ENCODE measurements around the gene CPD. TPM values are rescaled to one million over a fixed set of nuclear protein-coding genes. Genes with fewer than 3 reads are reported as not detected.

CPD gene
- total and polyA plus RNA-seq, 2 of the 13 experiments (the other 11 are each of a cell fraction or from before 2014, with no cell fraction given): 46.1 to 72.3 TPM

DNA sequence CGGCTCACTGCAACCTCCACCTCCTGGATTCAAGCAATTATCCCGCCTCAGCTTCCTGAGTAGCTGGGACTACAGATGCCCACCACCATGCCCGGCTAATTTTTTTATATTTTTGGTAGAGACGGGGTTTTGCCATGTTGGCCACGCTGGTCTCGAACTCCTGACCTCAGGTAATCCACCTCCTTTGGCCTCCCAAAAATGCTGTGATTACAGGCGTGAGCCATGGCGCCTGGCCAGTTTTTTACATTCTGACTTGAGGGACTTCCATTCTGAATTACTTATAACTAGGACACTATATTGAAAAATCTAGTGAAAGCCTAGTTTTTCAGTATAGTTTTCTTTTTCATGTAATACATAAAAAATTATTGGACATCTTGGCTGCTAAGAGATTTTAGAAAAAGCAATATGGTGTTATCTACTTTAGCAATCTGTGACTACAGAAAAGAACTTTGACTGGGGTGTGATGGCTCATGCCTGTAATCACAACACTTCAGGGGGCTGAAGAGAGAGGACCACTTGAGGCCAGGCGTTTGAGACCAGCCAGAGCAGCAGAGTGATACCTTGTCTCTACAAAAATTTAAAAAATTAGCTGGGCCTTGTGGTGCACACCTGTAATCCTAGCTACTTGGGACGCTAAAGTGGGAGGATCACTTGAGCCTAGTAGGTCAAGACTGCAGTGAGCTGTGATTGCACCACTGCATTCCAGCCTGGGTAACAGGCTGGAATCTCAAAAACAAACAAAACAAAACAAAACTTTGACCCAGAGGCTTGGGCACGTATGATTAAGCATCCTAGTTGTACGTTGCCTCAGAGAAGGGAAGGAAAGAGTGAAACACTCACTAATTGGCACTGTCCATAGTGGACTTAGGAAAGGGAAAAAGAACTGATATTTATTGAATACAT, 71.6 kb downstream of the CPD start (continued):
- TF ChIP-seq KDM1A (CRISPR knock-in tag; IDR thresholded peaks at IDR 0.05): peak; percentile 80
- TF ChIP-seq KDM2A (CRISPR knock-in tag; IDR thresholded peaks at IDR 0.05; ENCODE audit: borderline replicate concordance, low read depth): peak; percentile 60; the same call in 1 of the 2 replicates
- TF ChIP-seq, protein P1, sequence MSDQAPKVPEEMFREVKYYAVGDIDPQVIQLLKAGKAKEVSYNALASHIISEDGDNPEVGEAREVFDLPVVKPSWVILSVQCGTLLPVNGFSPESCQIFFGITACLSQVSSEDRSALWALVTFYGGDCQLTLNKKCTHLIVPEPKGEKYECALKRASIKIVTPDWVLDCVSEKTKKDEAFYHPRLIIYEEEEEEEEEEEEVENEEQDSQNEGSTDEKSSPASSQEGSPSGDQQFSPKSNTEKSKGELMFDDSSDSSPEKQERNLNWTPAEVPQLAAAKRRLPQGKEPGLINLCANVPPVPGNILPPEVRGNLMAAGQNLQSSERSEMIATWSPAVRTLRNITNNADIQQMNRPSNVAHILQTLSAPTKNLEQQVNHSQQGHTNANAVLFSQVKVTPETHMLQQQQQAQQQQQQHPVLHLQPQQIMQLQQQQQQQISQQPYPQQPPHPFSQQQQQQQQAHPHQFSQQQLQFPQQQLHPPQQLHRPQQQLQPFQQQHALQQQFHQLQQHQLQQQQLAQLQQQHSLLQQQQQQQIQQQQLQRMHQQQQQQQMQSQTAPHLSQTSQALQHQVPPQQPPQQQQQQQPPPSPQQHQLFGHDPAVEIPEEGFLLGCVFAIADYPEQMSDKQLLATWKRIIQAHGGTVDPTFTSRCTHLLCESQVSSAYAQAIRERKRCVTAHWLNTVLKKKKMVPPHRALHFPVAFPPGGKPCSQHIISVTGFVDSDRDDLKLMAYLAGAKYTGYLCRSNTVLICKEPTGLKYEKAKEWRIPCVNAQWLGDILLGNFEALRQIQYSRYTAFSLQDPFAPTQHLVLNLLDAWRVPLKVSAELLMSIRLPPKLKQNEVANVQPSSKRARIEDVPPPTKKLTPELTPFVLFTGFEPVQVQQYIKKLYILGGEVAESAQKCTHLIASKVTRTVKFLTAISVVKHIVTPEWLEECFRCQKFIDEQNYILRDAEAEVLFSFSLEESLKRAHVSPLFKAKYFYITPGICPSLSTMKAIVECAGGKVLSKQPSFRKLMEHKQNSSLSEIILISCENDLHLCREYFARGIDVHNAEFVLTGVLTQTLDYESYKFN (CRISPR knock-in tag; conservative IDR thresholded peaks at IDR 0.05): peak; percentile 91
- 0 out of 2 replicates have a peak, but pooled peaks have one; percentile 59 for TF ChIP-seq MEF2D (CRISPR knock-in tag; IDR thresholded peaks at IDR 0.05)
- TF ChIP-seq FOXJ3 (CRISPR knock-in tag; IDR thresholded peaks at IDR 0.05; ENCODE audit: borderline replicate concordance): peak; percentile 94; the same call in 1 of the 2 replicates
- TF ChIP-seq SUZ12 (IDR thresholded peaks at IDR 0.05; ENCODE audit: low read depth, low read length): no peak
- TF ChIP-seq HCFC1 (IDR thresholded peaks at IDR 0.05; ENCODE audit: low read depth, low read length): no peak
- TF ChIP-seq ATAD3A (CRISPR knock-in tag; IDR thresholded peaks at IDR 0.05): no peak
- TF ChIP-seq, protein P2, sequence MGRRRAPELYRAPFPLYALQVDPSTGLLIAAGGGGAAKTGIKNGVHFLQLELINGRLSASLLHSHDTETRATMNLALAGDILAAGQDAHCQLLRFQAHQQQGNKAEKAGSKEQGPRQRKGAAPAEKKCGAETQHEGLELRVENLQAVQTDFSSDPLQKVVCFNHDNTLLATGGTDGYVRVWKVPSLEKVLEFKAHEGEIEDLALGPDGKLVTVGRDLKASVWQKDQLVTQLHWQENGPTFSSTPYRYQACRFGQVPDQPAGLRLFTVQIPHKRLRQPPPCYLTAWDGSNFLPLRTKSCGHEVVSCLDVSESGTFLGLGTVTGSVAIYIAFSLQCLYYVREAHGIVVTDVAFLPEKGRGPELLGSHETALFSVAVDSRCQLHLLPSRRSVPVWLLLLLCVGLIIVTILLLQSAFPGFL (CRISPR knock-in tag; IDR thresholded peaks at IDR 0.05): no peak
- 0 out of 2 replicates have a peak, but pooled peaks have one; percentile 47 for TF ChIP-seq NFIC (IDR thresholded peaks at IDR 0.05; ENCODE audit: low read length)
- peak; percentile 92 for TF ChIP-seq FOXA3 (CRISPR knock-in tag; IDR thresholded peaks at IDR 0.05)
- no peak for TF ChIP-seq ZNF17 (CRISPR knock-in tag; IDR thresholded peaks at IDR 0.05)
- no peak for TF ChIP-seq JUNB (CRISPR knock-in tag; IDR thresholded peaks at IDR 0.05; ENCODE audit: borderline replicate concordance)
- peak; percentile 86; the same call in 1 of the 2 replicates for TF ChIP-seq CBX5 (CRISPR knock-in tag; IDR thresholded peaks at IDR 0.05; ENCODE audit: borderline replicate concordance)
- TF ChIP-seq ZFX (CRISPR knock-in tag; IDR thresholded peaks at IDR 0.05; ENCODE audit: low read depth): peak; percentile 51
- peak; percentile 93 for TF ChIP-seq FOXO1 (CRISPR knock-in tag; IDR thresholded peaks at IDR 0.05)
- TF ChIP-seq, protein P3, sequence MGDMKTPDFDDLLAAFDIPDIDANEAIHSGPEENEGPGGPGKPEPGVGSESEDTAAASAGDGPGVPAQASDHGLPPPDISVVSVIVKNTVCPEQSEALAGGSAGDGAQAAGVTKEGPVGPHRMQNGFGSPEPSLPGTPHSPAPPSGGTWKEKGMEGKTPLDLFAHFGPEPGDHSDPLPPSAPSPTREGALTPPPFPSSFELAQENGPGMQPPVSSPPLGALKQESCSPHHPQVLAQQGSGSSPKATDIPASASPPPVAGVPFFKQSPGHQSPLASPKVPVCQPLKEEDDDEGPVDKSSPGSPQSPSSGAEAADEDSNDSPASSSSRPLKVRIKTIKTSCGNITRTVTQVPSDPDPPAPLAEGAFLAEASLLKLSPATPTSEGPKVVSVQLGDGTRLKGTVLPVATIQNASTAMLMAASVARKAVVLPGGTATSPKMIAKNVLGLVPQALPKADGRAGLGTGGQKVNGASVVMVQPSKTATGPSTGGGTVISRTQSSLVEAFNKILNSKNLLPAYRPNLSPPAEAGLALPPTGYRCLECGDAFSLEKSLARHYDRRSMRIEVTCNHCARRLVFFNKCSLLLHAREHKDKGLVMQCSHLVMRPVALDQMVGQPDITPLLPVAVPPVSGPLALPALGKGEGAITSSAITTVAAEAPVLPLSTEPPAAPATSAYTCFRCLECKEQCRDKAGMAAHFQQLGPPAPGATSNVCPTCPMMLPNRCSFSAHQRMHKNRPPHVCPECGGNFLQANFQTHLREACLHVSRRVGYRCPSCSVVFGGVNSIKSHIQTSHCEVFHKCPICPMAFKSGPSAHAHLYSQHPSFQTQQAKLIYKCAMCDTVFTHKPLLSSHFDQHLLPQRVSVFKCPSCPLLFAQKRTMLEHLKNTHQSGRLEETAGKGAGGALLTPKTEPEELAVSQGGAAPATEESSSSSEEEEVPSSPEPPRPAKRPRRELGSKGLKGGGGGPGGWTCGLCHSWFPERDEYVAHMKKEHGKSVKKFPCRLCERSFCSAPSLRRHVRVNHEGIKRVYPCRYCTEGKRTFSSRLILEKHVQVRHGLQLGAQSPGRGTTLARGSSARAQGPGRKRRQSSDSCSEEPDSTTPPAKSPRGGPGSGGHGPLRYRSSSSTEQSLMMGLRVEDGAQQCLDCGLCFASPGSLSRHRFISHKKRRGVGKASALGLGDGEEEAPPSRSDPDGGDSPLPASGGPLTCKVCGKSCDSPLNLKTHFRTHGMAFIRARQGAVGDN (CRISPR knock-in tag; IDR thresholded peaks at IDR 0.05): no peak
- TF ChIP-seq, protein P4, sequence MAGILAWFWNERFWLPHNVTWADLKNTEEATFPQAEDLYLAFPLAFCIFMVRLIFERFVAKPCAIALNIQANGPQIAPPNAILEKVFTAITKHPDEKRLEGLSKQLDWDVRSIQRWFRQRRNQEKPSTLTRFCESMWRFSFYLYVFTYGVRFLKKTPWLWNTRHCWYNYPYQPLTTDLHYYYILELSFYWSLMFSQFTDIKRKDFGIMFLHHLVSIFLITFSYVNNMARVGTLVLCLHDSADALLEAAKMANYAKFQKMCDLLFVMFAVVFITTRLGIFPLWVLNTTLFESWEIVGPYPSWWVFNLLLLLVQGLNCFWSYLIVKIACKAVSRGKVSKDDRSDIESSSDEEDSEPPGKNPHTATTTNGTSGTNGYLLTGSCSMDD (CRISPR knock-in tag; IDR thresholded peaks at IDR 0.05): no peak
- TF ChIP-seq ARID2 (CRISPR knock-in tag; IDR thresholded peaks at IDR 0.05; ENCODE audit: borderline replicate concordance): 0 out of 2 replicates have a peak, but pooled peaks have one; percentile 64
- peak; percentile 72; the same call in 1 of the 2 replicates for TF ChIP-seq CHD4 (IDR thresholded peaks at IDR 0.05; ENCODE audit: borderline replicate concordance, low read length)
